Measurements from ENCODE around the gene FZD8. TPM values are rescaled to one million over a fixed set of nuclear protein-coding genes. Genes with fewer than 3 reads are reported as not detected.

The FZD8 gene
- polyA plus RNA-seq, 1 experiment, result 0.55 TPM

DNA sequence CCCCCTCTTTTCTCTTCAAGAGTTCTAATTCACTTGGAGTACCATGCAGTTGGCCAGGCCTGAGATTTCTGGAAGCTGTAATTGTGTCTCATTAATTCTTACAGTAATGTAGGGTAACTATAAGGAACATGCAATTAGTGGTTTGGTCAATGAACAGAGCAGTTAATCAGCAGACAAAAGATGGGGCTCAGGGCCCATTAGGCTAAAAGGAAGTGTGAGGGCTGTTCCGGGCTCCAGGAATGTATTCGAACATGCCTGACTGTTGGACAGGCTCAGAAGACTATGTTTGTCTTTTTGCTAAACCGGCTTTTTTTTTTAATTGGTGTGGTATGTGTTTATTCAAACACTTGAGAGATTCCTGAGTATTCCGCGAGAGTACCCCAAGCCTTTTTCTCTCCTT is 42.5 kb upstream of the FZD8 start:
- TF ChIP-seq, protein P1, sequence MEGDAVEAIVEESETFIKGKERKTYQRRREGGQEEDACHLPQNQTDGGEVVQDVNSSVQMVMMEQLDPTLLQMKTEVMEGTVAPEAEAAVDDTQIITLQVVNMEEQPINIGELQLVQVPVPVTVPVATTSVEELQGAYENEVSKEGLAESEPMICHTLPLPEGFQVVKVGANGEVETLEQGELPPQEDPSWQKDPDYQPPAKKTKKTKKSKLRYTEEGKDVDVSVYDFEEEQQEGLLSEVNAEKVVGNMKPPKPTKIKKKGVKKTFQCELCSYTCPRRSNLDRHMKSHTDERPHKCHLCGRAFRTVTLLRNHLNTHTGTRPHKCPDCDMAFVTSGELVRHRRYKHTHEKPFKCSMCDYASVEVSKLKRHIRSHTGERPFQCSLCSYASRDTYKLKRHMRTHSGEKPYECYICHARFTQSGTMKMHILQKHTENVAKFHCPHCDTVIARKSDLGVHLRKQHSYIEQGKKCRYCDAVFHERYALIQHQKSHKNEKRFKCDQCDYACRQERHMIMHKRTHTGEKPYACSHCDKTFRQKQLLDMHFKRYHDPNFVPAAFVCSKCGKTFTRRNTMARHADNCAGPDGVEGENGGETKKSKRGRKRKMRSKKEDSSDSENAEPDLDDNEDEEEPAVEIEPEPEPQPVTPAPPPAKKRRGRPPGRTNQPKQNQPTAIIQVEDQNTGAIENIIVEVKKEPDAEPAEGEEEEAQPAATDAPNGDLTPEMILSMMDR (IDR thresholded peaks at IDR 0.05; ENCODE audit: low read depth, low read length), result no peak
- ChIA-PET POLR2A (no interaction called here), CTCF (no interaction called here)
- no peak overlapping the region for H3K4me3 ChIP-seq (ENCODE audit: low read depth, low read length)
- peaks cover 2% of the 10 kb centered on the region for H3K27me3 ChIP-seq (ENCODE audit: control insufficient read depth, insufficient read depth, low read length)
- no peak for DNase-seq (ENCODE audit: low read depth, low spot score)
- no peak overlapping the region for H3K27ac ChIP-seq (ENCODE audit: low read depth, low read length)
- H3K9me3 ChIP-seq (ENCODE audit: control insufficient read depth, insufficient read depth, low read length), result no peaks in the 10 kb centered on the region

- Histone ChIP-seq H3K4me3 (ENCODE audit: low read depth, low read length) (no peak overlapping the region), H3K27ac (ENCODE audit: low read depth, low read length) (no peak overlapping the region), H3K9me3 (ENCODE audit: control insufficient read depth, insufficient read depth, low read length) (no peaks in the 10 kb centered on the region), H3K27me3 (ENCODE audit: control insufficient read depth, insufficient read depth, low read length) (peaks cover 8% of the 10 kb centered on the region)
- CTCF ChIA-PET, result no interaction called here
- TF ChIP-seq, protein P1 (IDR thresholded peaks at IDR 0.05; ENCODE audit: low read depth, low read length), result no peak
- DNase-seq (ENCODE audit: low read depth, low spot score), result no peak
- POLR2A ChIA-PET, result no interaction called here
Measured at GRCh38 chr10:35675846-35676245, 33.8 kb upstream of the FZD8 start.

- DNase-seq (ENCODE audit: low read depth, low spot score), result no peak
- H3K4me3 ChIP-seq (ENCODE audit: low read depth, low read length), result no peak overlapping the region
- TF ChIP-seq, protein P1 (IDR thresholded peaks at IDR 0.05; ENCODE audit: low read depth, low read length), result no peak
- ChIA-PET CTCF (no interaction called here), POLR2A (no interaction called here)
- H3K27me3 ChIP-seq (ENCODE audit: control insufficient read depth, insufficient read depth, low read length), result peaks cover 10% of the 10 kb centered on the region
- no peaks in the 10 kb centered on the region for H3K9me3 ChIP-seq (ENCODE audit: control insufficient read depth, insufficient read depth, low read length)
- H3K27ac ChIP-seq (ENCODE audit: low read depth, low read length), result no peak overlapping the region
Measured at GRCh38 chr10:35674843-35675242, 32.7 kb upstream of the FZD8 start.

GRCh38 chr10:35668865-35669650 is 27.0 kb upstream of the FZD8 start:
- ChIA-PET CTCF (no interaction called here), POLR2A (no interaction called here)
- H3K4me3 ChIP-seq (ENCODE audit: low read depth, low read length), result no peak overlapping the region
- no peak for DNase-seq (ENCODE audit: low read depth, low spot score)
- TF ChIP-seq, protein P1 (IDR thresholded peaks at IDR 0.05; ENCODE audit: low read depth, low read length), result no peak
- peaks cover 2% of the 10 kb centered on the region for H3K27me3 ChIP-seq (ENCODE audit: control insufficient read depth, insufficient read depth, low read length)
- H3K9me3 ChIP-seq (ENCODE audit: control insufficient read depth, insufficient read depth, low read length), result no peaks in the 10 kb centered on the region
- no peak overlapping the region for H3K27ac ChIP-seq (ENCODE audit: low read depth, low read length)

- ChIA-PET POLR2A (no interaction called here), CTCF (no interaction called here)
- TF ChIP-seq, protein P1 (IDR thresholded peaks at IDR 0.05; ENCODE audit: low read depth, low read length), result no peak
- H3K27me3 ChIP-seq (ENCODE audit: control insufficient read depth, insufficient read depth, low read length), result peaks cover 2% of the 10 kb centered on the region
- no peak for DNase-seq (ENCODE audit: low read depth, low spot score)
- no peak overlapping the region for H3K27ac ChIP-seq (ENCODE audit: low read depth, low read length)
- H3K9me3 ChIP-seq (ENCODE audit: control insufficient read depth, insufficient read depth, low read length), result no peaks in the 10 kb centered on the region
- H3K4me3 ChIP-seq (ENCODE audit: low read depth, low read length), result no peak overlapping the region
Measured at GRCh38 chr10:35667971-35668370, 25.9 kb upstream of the FZD8 start.

Measured in AG04450 (cell line).